ENCODE results near the gene HIPK2.

DNA sequence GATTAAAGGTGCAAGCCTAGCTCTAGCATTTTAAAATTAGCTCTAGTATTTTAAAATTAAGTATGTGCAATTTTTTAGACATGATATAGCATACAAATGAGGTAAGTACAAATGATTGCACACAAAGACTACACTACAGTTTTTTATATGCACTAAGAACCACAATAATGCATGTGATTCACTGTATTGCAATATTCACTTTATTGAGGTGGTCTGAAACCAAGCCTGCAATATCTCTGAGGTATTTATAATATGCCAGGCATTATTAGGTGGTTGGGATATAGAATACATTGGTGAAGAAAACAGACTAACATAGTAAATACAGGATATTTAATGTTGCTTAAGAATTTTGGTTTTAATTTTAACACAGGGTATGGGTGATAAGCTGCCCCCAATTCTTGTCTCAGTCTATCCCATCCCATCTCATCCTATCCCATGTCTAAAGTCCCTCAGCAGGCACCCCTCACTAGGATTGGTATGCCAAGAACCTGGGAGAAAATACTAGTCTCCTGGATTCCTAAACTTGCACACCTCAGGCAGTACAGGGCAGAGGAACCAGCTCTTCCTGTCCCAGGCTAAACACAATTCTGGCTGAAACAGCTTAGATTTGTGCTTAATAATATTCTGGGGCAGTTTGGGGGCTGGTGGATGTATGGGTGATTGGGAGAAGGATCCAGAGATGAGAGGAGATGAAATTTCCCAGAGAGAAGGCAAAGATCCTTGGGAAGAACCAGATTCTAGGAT, 90.4 kb downstream of the HIPK2 start:
- no peak for TF ChIP-seq POLR2AphosphoS5 (IDR thresholded peaks at IDR 0.05)
- TF ChIP-seq, protein P1, sequence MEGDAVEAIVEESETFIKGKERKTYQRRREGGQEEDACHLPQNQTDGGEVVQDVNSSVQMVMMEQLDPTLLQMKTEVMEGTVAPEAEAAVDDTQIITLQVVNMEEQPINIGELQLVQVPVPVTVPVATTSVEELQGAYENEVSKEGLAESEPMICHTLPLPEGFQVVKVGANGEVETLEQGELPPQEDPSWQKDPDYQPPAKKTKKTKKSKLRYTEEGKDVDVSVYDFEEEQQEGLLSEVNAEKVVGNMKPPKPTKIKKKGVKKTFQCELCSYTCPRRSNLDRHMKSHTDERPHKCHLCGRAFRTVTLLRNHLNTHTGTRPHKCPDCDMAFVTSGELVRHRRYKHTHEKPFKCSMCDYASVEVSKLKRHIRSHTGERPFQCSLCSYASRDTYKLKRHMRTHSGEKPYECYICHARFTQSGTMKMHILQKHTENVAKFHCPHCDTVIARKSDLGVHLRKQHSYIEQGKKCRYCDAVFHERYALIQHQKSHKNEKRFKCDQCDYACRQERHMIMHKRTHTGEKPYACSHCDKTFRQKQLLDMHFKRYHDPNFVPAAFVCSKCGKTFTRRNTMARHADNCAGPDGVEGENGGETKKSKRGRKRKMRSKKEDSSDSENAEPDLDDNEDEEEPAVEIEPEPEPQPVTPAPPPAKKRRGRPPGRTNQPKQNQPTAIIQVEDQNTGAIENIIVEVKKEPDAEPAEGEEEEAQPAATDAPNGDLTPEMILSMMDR (IDR thresholded peaks at IDR 0.05) = no peak
- no peak for TF ChIP-seq EP300 (IDR thresholded peaks at IDR 0.05)
